Hematopoietic multipotent progenitor cell treated with erythropoietin and hydrocortisone succinate and interleukin-3 and kit ligand, for 15 days (in vitro differentiated cells): ENCODE data around the gene MMP24.

Experiments used
- DNase-seq: peaks from one replicate; pipeline ENCODE4 v3.0.0-alpha.2; 2015; ENCODE audit warnings: low spot score

MMP24 gene

GRCh38 chr20:35279533-35280174, 53.2 kb downstream of the MMP24 start:
- DNase-seq, result no peak

- DNase-seq, result no peak
Observed at GRCh38 chr20:35280523-35280922, 54.0 kb downstream of the MMP24 start.

GRCh38 chr20:35281506-35282101, 55.1 kb downstream of the MMP24 start:
- DNase-seq, result no peak

- DNase-seq, result peak; percentile 23
Observed at GRCh38 chr20:35283441-35284266, 57.2 kb downstream of the MMP24 start.

GRCh38 chr20:35284267-35284991, 57.9 kb downstream of the MMP24 start, which contains the start of gene EIF6:
Gene EIF6 (minus strand): TSS chr20:35284772. CDS start chr20:35284487, 285 bp downstream.
- peak; percentile 64 for DNase-seq

- no peak for DNase-seq
Observed at GRCh38 chr20:35284992-35285805, 58.7 kb downstream of the MMP24 start.

GRCh38 chr20:35285806-35286076, 59.3 kb downstream of the MMP24 start:
- DNase-seq, result no peak

GRCh38 chr20:35286077-35286898, 59.8 kb downstream of the MMP24 start:
- no peak for DNase-seq

GRCh38 chr20:35286899-35287508, 60.5 kb downstream of the MMP24 start:
- DNase-seq, result no peak

- DNase-seq, result no peak
Observed at GRCh38 chr20:35287509-35288324, 61.2 kb downstream of the MMP24 start.

GRCh38 chr20:35288325-35289060, 62.0 kb downstream of the MMP24 start:
- no peak for DNase-seq

- no peak for DNase-seq
Observed at GRCh38 chr20:35290186-35290886, 63.8 kb downstream of the MMP24 start.

GRCh38 chr20:35290887-35291417, 64.5 kb downstream of the MMP24 start:
- DNase-seq, result no peak

GRCh38 chr20:35291654-35292503, 65.4 kb downstream of the MMP24 start, which contains the start of gene FAM83C:
Gene FAM83C (minus strand): TSS chr20:35292425. CDS start chr20:35292304, 121 bp downstream.
- DNase-seq, result no peak

GRCh38 chr20:35292504-35293285, 66.2 kb downstream of the MMP24 start:
- DNase-seq, result no peak
